BLaER1 treated with 17β-estradiol and CSF1 and Interleukin-3, amounts not matched to agents 10 nM and 100 nM (cell line): ENCODE data around the gene ZNF684.
A peak's percentile ranks its signal among the peaks of the same experiment; 100 is the strongest.
"Not testable (repeated sequence)": the region's sequence is repeated elsewhere in the genome, so short reads cannot be mapped to it uniquely, and the experiment has no call there.

Experiments
- H3K27ac ChIP-seq, 11 experiments: shearing (Covaris generic); formaldehyde crosslinking; 2 replicates each; pipeline ENCODE4 v1.8.1; 2022
- H3K27me3 ChIP-seq, 11 experiments: shearing (Covaris generic); formaldehyde crosslinking; 2 replicates each; pipeline ENCODE4 v1.8.1; 2022
- H3K36me3 ChIP-seq, 11 experiments: shearing (Covaris generic); formaldehyde crosslinking; 2 replicates each; pipeline ENCODE4 v1.8.1; 2022
- H3K4me1 ChIP-seq, 10 experiments: shearing (Covaris generic); formaldehyde crosslinking; 2 replicates each; pipeline ENCODE4 v1.8.1; 2022
- H3K4me2 ChIP-seq, 11 experiments: shearing (Covaris generic); formaldehyde crosslinking; 2 replicates each; pipeline ENCODE4 v1.8.1; 2022
- H3K4me3 ChIP-seq, 10 experiments: shearing (Covaris generic); formaldehyde crosslinking; 2 replicates each; pipeline ENCODE4 v1.8.1; 2022
- H3K9ac ChIP-seq, 11 experiments: shearing (Covaris generic); formaldehyde crosslinking; 2 replicates each; pipeline ENCODE4 v1.8.1; 2022
- H3K9me3 ChIP-seq, 11 experiments: shearing (Covaris generic); formaldehyde crosslinking; replicated peaks in 1 of 11; 2 replicates each; pipeline ENCODE4 v1.8.1; 2022
- H4K20me1 ChIP-seq, 11 experiments: shearing (Covaris generic); formaldehyde crosslinking; 2 replicates each; pipeline ENCODE4 v1.8.1; 2022
- Cebpa-rat ChIP-seq, 11 experiments: shearing (Covaris generic); IDR thresholded peaks; 2 replicates each; pipeline ENCODE4 v1.8.1; 2022

Gene ZNF684

GRCh38 chr1:40531381-40532061, at the start of gene ZNF684:
Gene ZNF684, plus strand, starts transcription at chr1:40531637. Its CDS starts 1,530 bp downstream, at chr1:40533167.
- H3K9me3 ChIP-seq = peaks cover 0 to 19% (median 8%) of the 10 kb centered on the region in 11 experiments; a peak in 14 of 22 replicates
- H3K27me3 ChIP-seq = no peaks in the 10 kb centered on the region
- peaks cover 11 to 24% (median 18%) of the 10 kb centered on the region in 10 experiments for H3K4me1 ChIP-seq
- peak within 1 kb of the TSS; percentile 79 to 99 (median 90) for H3K4me2 ChIP-seq
- peak within 1 kb of the TSS; percentile 68 to 88 (median 74) for H3K4me3 ChIP-seq
- H4K20me1 ChIP-seq = no peaks in the 10 kb centered on the region
- peaks cover 14 to 28% (median 20%) of the 10 kb centered on the region in 11 experiments; a peak in 21 of 22 replicates for H3K36me3 ChIP-seq
- H3K9ac ChIP-seq = peak within 1 kb of the TSS; percentile 72 to 85 (median 83)
- TF ChIP-seq Cebpa-rat (IDR thresholded peaks at IDR 0.05) = no peak
- H3K27ac ChIP-seq = peak within 1 kb of the TSS; percentile 46 to 93 (median 85)

DNA sequence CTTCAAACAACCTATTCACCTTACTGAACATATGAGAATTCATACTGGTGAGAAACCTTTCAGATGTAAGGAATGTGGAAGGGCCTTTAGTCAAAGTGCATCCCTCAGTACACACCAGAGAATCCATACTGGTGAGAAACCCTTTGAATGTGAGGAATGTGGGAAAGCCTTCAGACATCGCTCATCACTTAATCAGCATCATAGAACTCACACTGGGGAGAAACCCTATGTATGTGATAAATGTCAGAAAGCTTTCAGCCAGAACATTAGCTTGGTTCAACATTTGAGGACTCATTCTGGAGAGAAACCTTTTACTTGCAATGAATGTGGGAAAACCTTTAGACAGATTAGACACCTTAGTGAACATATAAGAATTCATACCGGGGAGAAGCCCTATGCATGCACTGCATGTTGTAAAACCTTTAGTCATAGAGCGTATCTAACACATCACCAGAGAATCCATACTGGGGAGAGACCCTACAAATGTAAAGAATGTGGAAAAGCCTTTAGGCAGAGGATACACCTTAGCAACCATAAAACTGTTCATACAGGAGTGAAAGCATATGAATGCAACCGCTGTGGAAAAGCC, 36.0 kb upstream of the ZNF684 start:
- Histone ChIP-seq H3K9ac (no peak overlapping the region), H3K27ac (no peak overlapping the region), H3K4me2 (no peak overlapping the region), H4K20me1 (no peaks in the 10 kb centered on the region), H3K36me3 (peaks cover 88 to 99% (median 90%) of the 10 kb centered on the region in 11 experiments), H3K4me3 (peak overlapping the region in 6 of 10 experiments; percentile 12 to 39 (median 20); a peak in 6 of 20 replicates), H3K4me1 (no peaks in the 10 kb centered on the region), H3K27me3 (no peaks in the 10 kb centered on the region), H3K9me3 (peaks cover 94 to 98% (median 96%) of the 10 kb centered on the region in 11 experiments)
- no peak for TF ChIP-seq Cebpa-rat (IDR thresholded peaks at IDR 0.05)

GRCh38 chr1:40502651-40503050, 28.8 kb upstream of the ZNF684 start:
- Histone ChIP-seq H3K4me1 (peaks cover 0 to 16% (median 7%) of the 10 kb centered on the region in 10 experiments; a peak in 15 of 20 replicates), H3K9me3 (peaks cover 97 to 99% (median 98%) of the 10 kb centered on the region in 11 experiments), H3K36me3 (peaks cover 58 to 96% (median 87%) of the 10 kb centered on the region in 11 experiments), H3K4me3 (peak overlapping the region in 5 of 10 experiments; percentile 1 to 35 (median 8); a peak in 6 of 20 replicates), H3K4me2 (peak overlapping the region in 7 of 11 experiments; percentile 3 to 60 (median 39); a peak in 12 of 22 replicates)
- not testable (repeated sequence) for H3K27me3 ChIP-seq, H4K20me1 ChIP-seq, H3K27ac ChIP-seq, H3K9ac ChIP-seq

DNA sequence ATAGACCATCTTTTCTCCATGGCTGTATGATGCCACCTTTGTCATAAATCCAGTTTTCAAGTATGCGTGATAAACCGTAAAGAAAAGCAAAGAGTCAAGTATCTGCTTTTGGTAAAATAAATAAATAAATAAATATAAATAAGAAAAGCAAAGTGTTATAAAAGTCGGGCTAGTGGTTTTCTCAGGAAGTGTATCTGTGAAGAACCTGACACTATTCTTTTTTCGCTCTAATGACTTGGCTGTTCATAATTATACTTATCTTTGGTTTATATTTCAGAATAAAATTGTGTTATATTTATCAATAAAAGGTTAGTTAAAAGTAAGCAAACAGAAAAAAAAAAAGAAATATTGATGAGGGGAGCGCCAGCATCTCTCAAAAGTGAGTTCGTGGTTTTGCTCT, 23.5 kb upstream of the ZNF684 start:
- no peaks in the 10 kb centered on the region for H3K27me3 ChIP-seq
- H3K4me1 ChIP-seq = peaks cover 12 to 21% (median 19%) of the 10 kb centered on the region in 10 experiments
- H3K9ac ChIP-seq = peak overlapping the region; percentile 84 to 91 (median 88)
- peak overlapping the region; percentile 85 to 97 (median 91) for H3K4me2 ChIP-seq
- no peak for TF ChIP-seq Cebpa-rat (IDR thresholded peaks at IDR 0.05)
- H3K4me3 ChIP-seq = peak overlapping the region; percentile 67 to 91 (median 84)
- H3K36me3 ChIP-seq = peaks cover 39 to 78% (median 71%) of the 10 kb centered on the region in 11 experiments
- peaks cover 71 to 87% (median 80%) of the 10 kb centered on the region in 11 experiments for H3K9me3 ChIP-seq
- H3K27ac ChIP-seq = peak overlapping the region; percentile 61 to 86 (median 84)
- no peaks in the 10 kb centered on the region for H4K20me1 ChIP-seq

DNA sequence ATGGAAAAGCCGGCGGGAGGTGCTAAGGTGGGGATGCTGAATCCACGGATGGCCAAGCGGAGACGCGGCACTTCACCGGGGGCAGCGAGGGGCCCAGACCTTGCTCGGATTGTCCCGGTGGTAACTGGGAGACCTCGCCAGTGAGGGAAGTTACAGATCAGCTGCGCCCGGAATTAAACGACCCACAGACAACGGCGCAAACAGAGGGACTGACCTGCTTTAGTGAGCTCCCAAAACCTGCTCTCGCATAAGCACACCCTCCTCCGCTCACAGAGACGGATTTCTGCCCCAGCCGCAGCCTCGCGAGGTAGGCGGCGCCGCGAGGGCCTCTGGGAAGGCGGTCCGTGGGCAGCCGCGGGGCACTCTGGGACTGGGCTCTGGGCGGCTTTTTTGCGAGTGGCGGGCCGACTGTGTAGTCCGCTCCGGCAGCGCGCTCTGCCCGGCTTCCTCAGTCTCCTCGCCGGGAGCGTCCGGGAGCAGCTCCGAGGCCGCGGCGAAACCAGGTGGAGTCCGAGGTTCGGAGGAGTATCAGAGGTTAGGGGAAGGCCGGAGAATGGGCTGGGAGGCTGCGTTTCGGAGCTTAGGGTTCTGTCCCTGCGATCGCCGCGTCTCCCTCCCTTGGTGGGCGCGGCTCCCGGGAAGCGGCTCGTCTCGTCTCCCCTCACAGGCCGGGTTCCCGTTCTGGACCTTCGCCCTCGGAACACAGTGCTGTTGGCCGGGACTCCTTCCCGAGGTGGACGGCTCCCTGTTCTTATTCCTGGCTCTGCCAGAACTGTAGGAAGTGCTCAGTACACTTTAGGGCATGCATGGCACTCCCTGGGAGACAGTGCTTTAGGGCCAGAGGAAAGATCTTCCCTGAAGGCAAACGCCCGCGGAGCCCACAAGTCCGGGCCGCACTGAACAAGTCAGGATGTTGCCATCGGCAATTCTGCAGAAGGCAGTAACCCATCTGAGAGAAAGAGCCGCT, 22.8 kb upstream of the ZNF684 start, which contains the start of gene EXO5:
TSS of gene EXO5 (plus strand) at position 393 of the 967 bp plus-strand sequence. CDS start 5,778 bp downstream, outside the sequence.
- Histone ChIP-seq H3K4me2 (peak within 1 kb of the TSS; percentile 85 to 97 (median 91)), H4K20me1 (no peaks in the 10 kb centered on the region), H3K4me1 (peaks cover 12 to 19% (median 16%) of the 10 kb centered on the region in 10 experiments), H3K9ac (peak within 1 kb of the TSS; percentile 84 to 91 (median 88)), H3K9me3 (peaks cover 71 to 87% (median 80%) of the 10 kb centered on the region in 11 experiments), H3K27ac (peak within 1 kb of the TSS; percentile 61 to 86 (median 84)), H3K27me3 (no peaks in the 10 kb centered on the region), H3K36me3 (peaks cover 40 to 77% (median 71%) of the 10 kb centered on the region in 11 experiments), H3K4me3 (peak within 1 kb of the TSS; percentile 67 to 91 (median 84))
- TF ChIP-seq Cebpa-rat (IDR thresholded peaks at IDR 0.05) = no peak

DNA sequence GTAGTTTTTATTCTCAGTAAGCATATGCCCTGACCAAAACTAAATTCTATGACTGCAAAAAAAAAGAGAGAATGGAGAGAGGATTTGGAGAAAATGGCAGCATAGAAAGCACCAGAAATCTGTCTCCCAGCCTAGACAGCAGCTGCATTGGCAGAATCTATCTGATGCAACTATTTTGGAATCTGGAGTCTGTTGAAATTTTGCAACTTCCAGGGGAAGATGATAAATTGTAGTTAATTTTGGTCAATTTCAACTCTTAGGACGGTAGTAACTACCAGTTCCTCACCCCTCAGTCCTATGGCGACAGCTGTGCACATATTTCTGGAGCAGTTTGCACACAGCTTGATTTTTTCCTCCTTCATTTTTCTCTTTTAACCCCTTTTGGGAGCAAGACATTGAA, 11.9 kb upstream of the ZNF684 start:
- Histone ChIP-seq H3K27me3 (no peaks in the 10 kb centered on the region), H3K4me3 (no peak overlapping the region), H3K4me1 (no peaks in the 10 kb centered on the region), H3K9ac (no peak overlapping the region), H3K9me3 (peaks cover 97 to 100% (median 100%) of the 10 kb centered on the region in 11 experiments), H3K4me2 (no peak overlapping the region), H4K20me1 (no peaks in the 10 kb centered on the region), H3K36me3 (peaks cover 32 to 70% (median 47%) of the 10 kb centered on the region in 11 experiments), H3K27ac (no peak overlapping the region)
- no peak for TF ChIP-seq Cebpa-rat (IDR thresholded peaks at IDR 0.05)

- TF ChIP-seq Cebpa-rat (IDR thresholded peaks at IDR 0.05) = no peak
- Histone ChIP-seq H3K4me3 (peak overlapping the region; percentile 68 to 88 (median 74)), H4K20me1 (no peaks in the 10 kb centered on the region), H3K4me2 (peak overlapping the region; percentile 63 to 97 (median 88)), H3K36me3 (peaks cover 13 to 25% (median 16%) of the 10 kb centered on the region in 11 experiments; a peak in 21 of 22 replicates), H3K27ac (peak overlapping the region; percentile 46 to 93 (median 85)), H3K9ac (peak overlapping the region; percentile 72 to 85 (median 83)), H3K9me3 (peaks cover 6 to 23% (median 15%) of the 10 kb centered on the region in 11 experiments; a peak in 21 of 22 replicates), H3K27me3 (no peaks in the 10 kb centered on the region), H3K4me1 (peaks cover 11 to 24% (median 18%) of the 10 kb centered on the region in 10 experiments)
Measured at GRCh38 chr1:40530735-40531380, 579 bp upstream of the ZNF684 start.

DNA sequence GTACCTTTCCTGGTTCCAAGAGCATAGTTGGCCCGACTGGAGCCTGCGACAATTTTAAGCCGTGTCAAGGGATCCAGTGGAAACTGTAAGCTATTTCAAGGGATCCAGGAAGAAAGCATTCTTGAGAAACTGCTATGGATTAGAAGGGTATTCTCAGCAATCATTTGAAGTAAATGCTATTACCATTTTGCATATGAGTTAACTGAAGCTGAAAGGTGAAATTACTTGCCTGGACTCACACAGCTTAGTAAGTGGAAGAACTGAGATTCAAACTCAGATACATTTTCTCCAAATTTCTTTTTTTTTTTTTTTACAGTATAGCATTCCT, 589 bp downstream of the ZNF684 start:
- H3K27me3 ChIP-seq = no peaks in the 10 kb centered on the region
- peaks cover 14 to 28% (median 20%) of the 10 kb centered on the region in 11 experiments; a peak in 21 of 22 replicates for H3K36me3 ChIP-seq
- H3K4me2 ChIP-seq = peak overlapping the region; percentile 79 to 99 (median 90)
- no peaks in the 10 kb centered on the region for H4K20me1 ChIP-seq
- H3K4me3 ChIP-seq = peak overlapping the region; percentile 68 to 88 (median 74)
- peak overlapping the region; percentile 72 to 85 (median 83) for H3K9ac ChIP-seq
- TF ChIP-seq Cebpa-rat (IDR thresholded peaks at IDR 0.05) = no peak
- H3K27ac ChIP-seq = peak overlapping the region; percentile 46 to 93 (median 85)
- peaks cover 0 to 19% (median 9%) of the 10 kb centered on the region in 11 experiments; a peak in 14 of 22 replicates for H3K9me3 ChIP-seq
- H3K4me1 ChIP-seq = peaks cover 11 to 24% (median 18%) of the 10 kb centered on the region in 10 experiments
